Central memory CD8-positive, alpha-beta T cell (primary cell): Measurements from ENCODE around the gene DDX21.
A peak's percentile ranks its signal among the peaks of the same experiment; 100 is the strongest.
"Not testable (repeated sequence)": the region's sequence is repeated elsewhere in the genome, so short reads cannot be mapped to it uniquely, and the experiment has no call there.

Experiments used
- ATAC-seq: fragments of 150-1000 bp; cut with Tn5 transposase; replicated peaks from 2 replicates; pipeline ENCODE4 v1.10.0; 2022; ENCODE audit warnings: mild to moderate bottlenecking, moderate FRiP score, moderate number of reproducible peaks; ENCODE audit not compliant: poor library complexity, severe bottlenecking; ENCODE audit errors: extremely low read depth
- DNase-seq, 2 donors: peaks; one replicate each; pipeline ENCODE4 v3.0.0; 2021; ENCODE audit warnings: low spot score in 2 of 2
- H3K27ac Mint-ChIP-seq: one replicate; pipeline ENCODE4 v1.8.0; 2022; ENCODE audit warnings: low read depth, mild to moderate bottlenecking, moderate library complexity, mixed read lengths
- H3K27me3 Mint-ChIP-seq: one replicate; pipeline ENCODE4 v1.8.0; 2022; ENCODE audit warnings: mixed read lengths
- H3K36me3 Mint-ChIP-seq: one replicate; pipeline ENCODE4 v1.8.0; 2022; ENCODE audit warnings: mild to moderate bottlenecking, moderate library complexity, mixed read lengths; ENCODE audit not compliant: insufficient read depth
- H3K4me1 Mint-ChIP-seq: one replicate; pipeline ENCODE4 v1.8.0; 2022; ENCODE audit warnings: mixed read lengths
- H3K4me3 Mint-ChIP-seq: one replicate; pipeline ENCODE4 v1.8.0; 2022; ENCODE audit warnings: mild to moderate bottlenecking, moderate library complexity, mixed read lengths
- H3K9me3 Mint-ChIP-seq: one replicate; pipeline ENCODE4 v1.8.0; 2022; ENCODE audit warnings: mixed read lengths

The DDX21 gene

DNA sequence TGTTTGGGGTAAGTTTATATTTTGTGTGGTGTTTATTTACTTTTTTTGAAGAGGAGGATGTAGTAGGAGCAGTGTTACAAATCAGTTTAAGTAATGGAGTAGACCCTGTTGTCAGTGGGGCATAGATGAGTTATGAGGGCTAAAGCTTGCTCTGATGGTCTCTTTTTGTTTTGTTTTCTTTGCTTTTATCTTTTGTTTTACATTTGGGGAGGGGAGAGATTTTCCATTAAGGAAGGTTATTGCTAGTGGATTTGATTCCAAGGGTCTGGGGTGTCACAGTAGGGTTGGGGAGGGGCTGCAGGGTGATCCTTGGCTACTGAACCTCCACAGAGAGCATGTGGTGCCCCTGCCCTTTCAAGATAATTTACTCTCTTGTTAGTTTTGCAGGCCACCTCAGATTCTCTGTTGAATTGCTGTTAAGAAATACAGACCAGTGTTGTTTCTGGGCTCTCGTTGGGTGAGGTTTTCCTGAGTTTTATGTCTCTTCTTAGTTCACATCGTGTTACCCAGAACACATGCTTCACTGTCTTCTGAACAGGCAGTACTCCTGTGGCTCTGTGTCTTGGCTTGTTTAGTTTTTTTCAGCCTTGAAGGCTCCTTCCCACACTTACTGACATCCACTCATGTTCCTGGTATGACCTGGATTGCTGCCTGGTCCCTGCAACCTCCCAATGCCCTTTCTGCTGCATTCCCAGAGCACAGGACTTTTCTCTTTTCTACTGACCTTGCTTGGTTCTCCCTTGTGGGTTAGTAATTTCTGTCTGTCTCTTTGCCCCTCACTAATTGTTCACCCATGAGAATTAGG is 36.9 kb downstream of the DDX21 start:
- H3K27ac Mint-ChIP-seq, result peak overlapping the region; percentile 1
- H3K9me3 Mint-ChIP-seq, result no peaks in the 10 kb centered on the region
- no peaks in the 10 kb centered on the region for H3K27me3 Mint-ChIP-seq
- no peak for ATAC-seq
- H3K4me1 Mint-ChIP-seq, result peaks cover 70% of the 10 kb centered on the region
- no peak overlapping the region for H3K4me3 Mint-ChIP-seq
- no peak for DNase-seq
- peaks cover 11% of the 10 kb centered on the region for H3K36me3 Mint-ChIP-seq

DNA sequence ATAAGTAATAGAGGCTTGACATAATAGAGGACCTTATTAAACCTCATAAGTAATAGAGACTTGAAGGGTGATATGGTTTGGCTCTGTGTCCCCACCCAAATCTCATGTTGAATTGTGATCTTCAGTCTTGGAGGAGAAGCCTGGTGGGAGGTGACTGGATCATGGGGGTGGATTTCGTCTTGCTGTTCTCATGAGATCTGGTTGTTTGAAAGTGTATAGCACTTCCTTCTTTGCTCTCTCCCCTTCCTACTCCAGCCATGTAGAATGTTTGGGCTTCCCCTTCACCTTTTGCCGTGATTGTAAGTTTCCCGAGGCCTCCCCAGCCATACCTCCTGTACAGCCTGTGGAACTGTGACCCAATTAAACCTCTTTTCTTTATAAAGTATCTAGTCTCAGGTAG is 41.2 kb downstream of the DDX21 start:
- H3K4me1 Mint-ChIP-seq, result peaks cover 35% of the 10 kb centered on the region
- DNase-seq (no peak), ATAC-seq (no peak)
- peak overlapping the region; percentile 11 for H3K27ac Mint-ChIP-seq
- no peaks in the 10 kb centered on the region for H3K27me3 Mint-ChIP-seq
- peaks cover 4% of the 10 kb centered on the region for H3K36me3 Mint-ChIP-seq
- no peak overlapping the region for H3K4me3 Mint-ChIP-seq
- no peaks in the 10 kb centered on the region for H3K9me3 Mint-ChIP-seq

DNA sequence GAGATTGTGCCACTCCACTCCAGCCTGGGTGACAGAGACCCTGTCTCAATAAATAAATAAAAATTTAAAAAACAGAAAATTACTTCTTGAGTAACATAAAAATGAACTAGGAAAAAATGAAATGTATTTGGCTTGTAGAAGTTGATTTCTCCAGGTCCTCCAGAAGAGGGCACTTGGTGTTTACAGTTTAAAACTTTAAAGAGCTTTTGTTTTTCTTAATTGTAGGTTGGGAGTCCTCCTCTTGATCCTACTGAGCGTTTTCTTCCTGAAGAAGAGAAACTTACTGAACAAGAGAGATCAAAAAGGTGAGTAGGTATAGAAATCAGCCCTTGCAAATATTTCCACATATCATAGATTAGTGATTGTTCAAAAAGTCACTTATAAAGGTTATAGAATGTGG is 48.9 kb downstream of the DDX21 start:
- ATAC-seq, result no peak
- H3K36me3 Mint-ChIP-seq, result peaks cover 24% of the 10 kb centered on the region
- no peak overlapping the region for H3K4me3 Mint-ChIP-seq
- no peak overlapping the region for H3K27ac Mint-ChIP-seq
- no peaks in the 10 kb centered on the region for H3K27me3 Mint-ChIP-seq
- H3K9me3 Mint-ChIP-seq, result no peaks in the 10 kb centered on the region
- DNase-seq, result no peak
- H3K4me1 Mint-ChIP-seq, result no peaks in the 10 kb centered on the region

DNA sequence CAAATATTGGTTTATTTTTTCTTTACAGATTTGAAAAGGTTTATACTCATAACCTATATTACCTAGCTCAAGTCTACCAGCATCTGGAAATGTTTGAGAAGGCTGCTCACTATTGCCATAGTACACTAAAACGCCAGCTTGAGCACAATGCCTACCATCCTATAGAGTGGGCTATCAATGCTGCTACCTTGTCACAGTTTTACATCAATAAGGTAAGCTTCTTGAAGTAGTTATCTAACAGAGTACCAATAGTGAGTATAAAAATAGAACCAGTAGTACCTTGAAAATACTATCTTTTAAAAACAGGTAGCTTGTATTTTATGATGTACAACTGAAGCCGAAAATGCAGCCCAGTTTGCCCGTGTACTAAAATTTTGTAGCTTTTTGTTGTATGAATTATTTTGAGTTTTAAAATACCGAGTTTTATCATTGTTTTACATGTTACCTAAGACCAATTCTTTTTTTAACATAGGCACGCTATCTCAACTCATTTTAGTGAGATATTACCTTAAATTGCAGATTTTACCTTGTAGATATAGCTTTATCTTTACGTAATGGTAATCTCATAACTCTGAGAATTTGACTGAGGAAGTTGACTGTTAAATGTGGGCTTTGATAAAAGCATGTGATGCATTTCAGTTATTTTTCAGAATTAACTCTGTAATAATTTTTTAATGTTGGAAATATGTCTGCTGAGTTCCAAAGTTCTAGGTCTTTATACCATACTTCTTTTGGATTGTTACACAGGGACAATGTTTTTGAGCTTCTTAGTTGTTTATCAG is 49.9 kb downstream of the DDX21 start:
- Mint-ChIP-seq H3K27me3 (no peaks in the 10 kb centered on the region), H3K9me3 (no peaks in the 10 kb centered on the region), H3K4me1 (no peaks in the 10 kb centered on the region), H3K36me3 (peaks cover 29% of the 10 kb centered on the region), H3K4me3 (no peak overlapping the region), H3K27ac (no peak overlapping the region)
- no peak for ATAC-seq
- DNase-seq, result no peak

DNA sequence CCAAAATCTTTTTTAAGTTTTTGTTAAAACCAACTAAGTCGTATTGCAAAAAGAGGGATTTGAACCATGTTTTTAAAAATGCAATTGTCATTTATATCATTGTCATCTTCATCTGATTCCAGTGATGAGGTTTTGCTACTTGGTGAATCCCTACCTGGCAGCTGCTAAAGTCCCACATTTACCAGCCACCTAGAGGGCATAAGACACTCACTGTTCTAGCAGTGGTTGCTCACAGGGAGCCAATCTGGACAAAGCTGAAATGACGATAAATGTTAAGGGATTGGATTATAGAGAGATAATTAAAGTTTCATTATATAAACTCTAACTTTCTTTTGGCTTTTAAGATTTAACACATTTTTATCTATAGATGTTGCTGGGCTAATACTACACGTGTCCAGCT is 51.3 kb downstream of the DDX21 start:
- Mint-ChIP-seq H3K4me3 (no peak overlapping the region), H3K27ac (no peak overlapping the region), H3K4me1 (no peaks in the 10 kb centered on the region), H3K9me3 (no peaks in the 10 kb centered on the region), H3K27me3 (no peaks in the 10 kb centered on the region), H3K36me3 (peaks cover 34% of the 10 kb centered on the region)
- DNase-seq, result no peak
- no peak for ATAC-seq

DNA sequence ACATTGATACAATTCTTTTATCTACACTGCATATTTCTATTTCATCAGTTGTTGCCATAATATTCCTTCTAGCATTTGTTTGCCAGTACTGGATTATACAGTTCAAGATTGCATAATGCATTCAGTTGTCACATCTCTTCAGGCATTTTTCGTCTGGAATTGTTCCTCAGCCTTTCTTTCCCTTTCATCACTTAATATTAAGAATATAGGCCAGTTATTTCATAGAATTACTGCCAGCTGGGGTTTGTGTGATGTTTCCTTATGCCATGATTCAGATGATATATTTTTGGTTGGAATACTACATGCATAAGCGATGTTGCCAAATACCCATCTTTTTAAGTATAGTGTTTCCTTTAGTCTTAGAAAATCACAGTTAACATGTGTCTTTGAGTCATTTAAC is 53.4 kb downstream of the DDX21 start:
- Mint-ChIP-seq H3K4me1 (peaks cover 6% of the 10 kb centered on the region), H3K27ac (no peak overlapping the region), H3K27me3 (no peaks in the 10 kb centered on the region), H3K9me3 (no peaks in the 10 kb centered on the region), H3K36me3 (peaks cover 37% of the 10 kb centered on the region), H3K4me3 (no peak overlapping the region)
- ATAC-seq, result no peak
- DNase-seq, result no peak

- no peaks in the 10 kb centered on the region for H3K27me3 Mint-ChIP-seq
- DNase-seq (no peak), ATAC-seq (no peak)
- H3K36me3 Mint-ChIP-seq, result peaks cover 34% of the 10 kb centered on the region
- H3K27ac Mint-ChIP-seq, result no peak overlapping the region
- no peaks in the 10 kb centered on the region for H3K9me3 Mint-ChIP-seq
- no peak overlapping the region for H3K4me3 Mint-ChIP-seq
- H3K4me1 Mint-ChIP-seq, result peaks cover 6% of the 10 kb centered on the region
Measured at GRCh38 chr10:69010151-69010640, 54.2 kb downstream of the DDX21 start.

DNA sequence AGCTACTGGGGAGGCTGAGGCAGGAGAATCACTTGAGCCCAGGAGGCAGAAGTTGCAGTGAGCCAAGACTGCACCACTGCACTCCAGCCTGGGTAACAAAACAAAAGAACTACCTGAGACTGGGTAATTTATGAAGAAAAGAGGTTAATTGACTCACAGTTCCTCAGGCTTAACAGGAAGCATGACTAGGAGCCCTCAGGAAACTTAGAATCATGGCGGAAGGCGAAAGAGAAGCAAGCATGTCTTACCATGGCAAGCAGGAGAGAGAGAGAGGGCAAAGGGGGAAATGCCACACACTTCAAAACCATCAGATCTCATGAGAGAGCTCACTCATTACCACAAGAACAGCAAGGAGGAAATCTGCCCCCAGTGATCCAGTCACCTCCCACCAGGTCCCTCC is 56.8 kb downstream of the DDX21 start:
- H3K4me1 Mint-ChIP-seq, DNase-seq, H3K27me3 Mint-ChIP-seq, H3K9me3 Mint-ChIP-seq, ATAC-seq, H3K4me3 Mint-ChIP-seq: not testable (repeated sequence)
- Mint-ChIP-seq H3K36me3 (peaks cover 33% of the 10 kb centered on the region), H3K27ac (peak overlapping the region; percentile 33)

DNA sequence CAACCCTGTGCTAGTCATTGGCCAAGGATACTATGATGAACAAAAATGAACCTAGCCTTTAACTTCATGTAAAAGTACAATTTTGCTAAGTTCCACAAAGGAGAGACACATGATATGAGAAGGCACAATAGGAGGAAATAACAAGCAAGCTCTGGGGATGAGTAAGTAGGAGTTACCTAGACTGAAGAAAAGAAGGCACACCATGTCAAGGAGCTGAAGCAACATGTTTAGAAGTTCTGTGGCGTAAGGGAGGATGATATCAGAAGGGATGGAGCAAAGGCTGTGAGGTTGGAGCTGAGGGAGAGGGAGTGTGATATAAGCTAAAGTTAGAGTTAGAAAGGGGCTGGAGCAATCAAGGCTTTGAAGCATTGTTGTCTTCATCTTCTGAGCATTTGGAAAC is 58.2 kb downstream of the DDX21 start:
- no peak for ATAC-seq
- H3K4me1 Mint-ChIP-seq, result peaks cover 6% of the 10 kb centered on the region
- DNase-seq, result no peak
- peaks cover 33% of the 10 kb centered on the region for H3K36me3 Mint-ChIP-seq
- no peak overlapping the region for H3K4me3 Mint-ChIP-seq
- H3K27ac Mint-ChIP-seq, result no peak overlapping the region
- H3K9me3 Mint-ChIP-seq, result no peaks in the 10 kb centered on the region
- no peaks in the 10 kb centered on the region for H3K27me3 Mint-ChIP-seq

DNA sequence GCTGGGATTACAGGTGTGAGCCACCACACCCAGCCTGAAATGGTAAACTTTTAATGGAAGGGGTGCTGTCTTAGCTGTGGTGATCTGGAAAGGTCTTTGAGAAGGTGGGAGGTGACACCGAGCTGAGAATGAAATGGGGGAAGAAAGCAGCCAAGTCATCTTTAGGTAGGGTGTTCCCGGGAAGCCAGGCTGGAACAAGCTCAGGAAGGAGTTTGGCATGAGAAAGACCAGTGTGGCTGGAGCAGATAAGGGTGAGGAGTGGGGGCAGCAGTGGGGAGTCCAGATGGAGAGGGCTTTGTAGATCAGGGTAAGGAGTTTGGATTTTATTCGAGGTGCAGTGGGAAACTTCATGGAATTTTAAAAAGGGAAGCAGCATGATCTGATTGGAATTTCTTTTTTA is 62.6 kb downstream of the DDX21 start:
- Mint-ChIP-seq H3K4me3 (no peak overlapping the region), H3K9me3 (no peaks in the 10 kb centered on the region), H3K27ac (no peak overlapping the region), H3K36me3 (peaks cover 13% of the 10 kb centered on the region), H3K27me3 (no peaks in the 10 kb centered on the region), H3K4me1 (peaks cover 2% of the 10 kb centered on the region)
- DNase-seq (no peak), ATAC-seq (no peak)

DNA sequence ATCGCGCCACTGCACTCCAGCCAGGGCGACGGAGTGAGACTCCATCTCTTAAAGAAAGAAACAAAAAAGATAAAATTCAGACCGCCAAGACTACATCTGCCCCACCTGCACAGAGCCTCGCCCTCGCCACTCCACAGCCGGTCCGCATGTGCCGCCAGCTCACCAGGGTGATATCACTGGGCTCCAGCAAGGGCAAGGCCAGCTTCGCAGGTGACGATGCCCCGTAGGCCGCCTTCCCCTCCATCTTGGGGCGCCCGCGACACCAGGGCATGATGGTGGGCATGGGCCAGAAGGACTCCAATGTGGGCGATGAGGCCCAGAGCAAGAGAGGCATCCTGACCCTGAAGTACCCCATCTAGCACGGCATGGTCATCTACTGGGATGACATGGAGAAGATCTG is 66.6 kb downstream of the DDX21 start:
- H3K4me3 Mint-ChIP-seq, result no peak overlapping the region
- H3K27me3 Mint-ChIP-seq, result no peaks in the 10 kb centered on the region
- DNase-seq (no peak), ATAC-seq (no peak)
- peaks cover 2% of the 10 kb centered on the region for H3K36me3 Mint-ChIP-seq
- H3K4me1 Mint-ChIP-seq, result peaks cover 7% of the 10 kb centered on the region
- H3K9me3 Mint-ChIP-seq, result no peaks in the 10 kb centered on the region
- H3K27ac Mint-ChIP-seq, result no peak overlapping the region

DNA sequence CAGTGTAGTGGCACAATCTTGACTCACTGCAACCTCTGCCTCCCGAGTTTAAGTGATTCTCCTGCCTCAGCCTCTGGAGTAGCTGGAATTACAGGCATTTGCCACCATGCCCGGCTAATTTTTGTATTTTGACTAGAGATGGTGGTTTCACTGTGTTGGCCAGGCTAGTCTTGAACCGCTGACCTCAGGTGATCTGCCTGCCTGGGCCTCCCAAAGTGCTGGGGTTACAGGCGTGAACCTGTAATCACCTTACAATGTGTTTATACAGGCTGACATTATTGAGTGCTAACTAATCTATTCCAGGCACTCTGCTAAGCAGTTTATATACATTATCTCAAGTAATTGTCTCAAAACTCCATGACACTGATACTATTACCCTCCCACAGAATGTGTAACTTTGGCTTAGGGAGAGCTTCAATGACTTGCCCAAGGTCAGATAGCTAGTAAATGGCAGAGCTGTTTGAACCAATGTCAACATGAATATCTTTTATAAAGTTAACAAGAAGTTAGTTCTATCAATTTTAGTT is 69.5 kb downstream of the DDX21 start:
- peaks cover 11% of the 10 kb centered on the region for H3K4me1 Mint-ChIP-seq
- DNase-seq (no peak), ATAC-seq (no peak)
- peaks cover 2% of the 10 kb centered on the region for H3K36me3 Mint-ChIP-seq
- no peaks in the 10 kb centered on the region for H3K27me3 Mint-ChIP-seq
- no peaks in the 10 kb centered on the region for H3K9me3 Mint-ChIP-seq
- no peak overlapping the region for H3K27ac Mint-ChIP-seq
- no peak overlapping the region for H3K4me3 Mint-ChIP-seq

GRCh38 chr10:69033256-69033655 is 77.3 kb downstream of the DDX21 start:
- Mint-ChIP-seq H3K4me3 (no peak overlapping the region), H3K4me1 (no peaks in the 10 kb centered on the region), H3K27me3 (no peaks in the 10 kb centered on the region), H3K36me3 (peaks cover 4% of the 10 kb centered on the region), H3K27ac (no peak overlapping the region), H3K9me3 (no peaks in the 10 kb centered on the region)
- no peak for DNase-seq
- ATAC-seq, result no peak
